ENCODE results near the gene SLC1A7. TPM values are rescaled to one million over a fixed set of nuclear protein-coding genes. Genes with fewer than 3 reads are reported as not detected.

The SLC1A7 gene
- total and polyA plus RNA-seq, 7 donors = 0.16 to 1.6 (median 0.85) TPM; not detected in 1

DNA sequence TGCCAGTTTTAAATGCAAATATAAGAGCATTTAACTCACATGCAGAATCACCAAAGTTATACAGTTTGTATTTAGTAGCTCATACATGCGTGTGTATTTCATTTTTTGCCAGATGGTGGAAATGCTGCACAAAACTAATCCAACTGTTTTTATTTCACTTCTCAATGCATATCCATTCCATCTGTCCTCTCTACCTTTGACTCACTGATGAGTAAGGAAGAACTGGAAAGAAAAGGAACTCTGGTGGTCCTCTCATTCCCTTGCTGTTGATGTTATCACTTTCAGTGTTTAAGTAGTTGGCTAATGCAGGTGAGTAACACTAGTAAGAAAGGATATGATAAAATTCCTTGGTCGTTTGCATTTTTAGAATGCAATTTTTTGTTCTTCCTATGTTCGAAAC is 5.7 kb upstream of the SLC1A7 start:
- no peak for DNase-seq
- no peaks in the 10 kb centered on the region for H3K9me3 ChIP-seq
- H3K4me1 ChIP-seq = peaks cover 0 to 23% (median 18%) of the 10 kb centered on the region in 4 donors
- H3K4me3 ChIP-seq = no peak overlapping the region
- no peak overlapping the region for H3K27ac ChIP-seq
- 83 to 85% methylated on average over 3 of the region's 3 CpGs for WGBS, 2 donors
- no peak for TF ChIP-seq POLR2AphosphoS5 (IDR thresholded peaks at IDR 0.05)
- TF ChIP-seq POLR2A (IDR thresholded peaks at IDR 0.05) = no peak
- TF ChIP-seq, protein P1, sequence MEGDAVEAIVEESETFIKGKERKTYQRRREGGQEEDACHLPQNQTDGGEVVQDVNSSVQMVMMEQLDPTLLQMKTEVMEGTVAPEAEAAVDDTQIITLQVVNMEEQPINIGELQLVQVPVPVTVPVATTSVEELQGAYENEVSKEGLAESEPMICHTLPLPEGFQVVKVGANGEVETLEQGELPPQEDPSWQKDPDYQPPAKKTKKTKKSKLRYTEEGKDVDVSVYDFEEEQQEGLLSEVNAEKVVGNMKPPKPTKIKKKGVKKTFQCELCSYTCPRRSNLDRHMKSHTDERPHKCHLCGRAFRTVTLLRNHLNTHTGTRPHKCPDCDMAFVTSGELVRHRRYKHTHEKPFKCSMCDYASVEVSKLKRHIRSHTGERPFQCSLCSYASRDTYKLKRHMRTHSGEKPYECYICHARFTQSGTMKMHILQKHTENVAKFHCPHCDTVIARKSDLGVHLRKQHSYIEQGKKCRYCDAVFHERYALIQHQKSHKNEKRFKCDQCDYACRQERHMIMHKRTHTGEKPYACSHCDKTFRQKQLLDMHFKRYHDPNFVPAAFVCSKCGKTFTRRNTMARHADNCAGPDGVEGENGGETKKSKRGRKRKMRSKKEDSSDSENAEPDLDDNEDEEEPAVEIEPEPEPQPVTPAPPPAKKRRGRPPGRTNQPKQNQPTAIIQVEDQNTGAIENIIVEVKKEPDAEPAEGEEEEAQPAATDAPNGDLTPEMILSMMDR (IDR thresholded peaks at IDR 0.05) = no peak
- no peak for TF ChIP-seq EP300 (IDR thresholded peaks at IDR 0.05)
- intact Hi-C loops (cut with DNase I) = no loop called here
- H3K36me3 ChIP-seq = no peaks in the 10 kb centered on the region
- no peaks in the 10 kb centered on the region for H3K27me3 ChIP-seq

DNA sequence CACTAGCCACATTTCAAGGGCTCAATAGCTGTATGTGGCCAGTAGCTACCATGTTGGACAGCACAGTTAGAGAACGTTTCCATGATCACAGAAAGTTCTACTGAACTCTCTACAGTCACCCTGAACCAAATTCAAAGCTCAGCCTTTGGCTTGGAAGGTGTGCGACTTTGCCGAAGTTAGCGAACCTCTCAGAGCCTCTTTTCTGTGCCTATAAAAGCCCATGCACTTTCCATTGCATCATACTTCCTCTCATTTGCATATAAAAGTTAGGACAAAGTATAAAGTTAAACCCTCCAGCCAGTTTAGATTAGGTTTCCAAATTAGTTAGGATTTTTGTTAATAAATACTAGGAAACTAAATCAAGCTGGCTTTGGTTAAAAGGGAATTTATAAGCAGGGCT is 4.7 kb upstream of the SLC1A7 start:
- Histone ChIP-seq H3K9me3 (no peaks in the 10 kb centered on the region), H3K27ac (peak overlapping the region; percentile 74 to 85 (median 78)), H3K27me3 (no peaks in the 10 kb centered on the region), H3K36me3 (no peaks in the 10 kb centered on the region), H3K4me3 (no peak overlapping the region), H3K4me1 (peaks cover 0 to 23% (median 18%) of the 10 kb centered on the region in 4 donors)
- no peak for DNase-seq
- WGBS, 2 donors = 68 to 88% methylated on average over 4 of the region's 4 CpGs
- intact Hi-C loops (cut with DNase I) = no loop called here
- TF ChIP-seq EP300 (IDR thresholded peaks at IDR 0.05) = no peak
- TF ChIP-seq POLR2A (IDR thresholded peaks at IDR 0.05) = no peak
- TF ChIP-seq, protein P1 (IDR thresholded peaks at IDR 0.05) = no peak
- no peak for TF ChIP-seq POLR2AphosphoS5 (IDR thresholded peaks at IDR 0.05)

DNA sequence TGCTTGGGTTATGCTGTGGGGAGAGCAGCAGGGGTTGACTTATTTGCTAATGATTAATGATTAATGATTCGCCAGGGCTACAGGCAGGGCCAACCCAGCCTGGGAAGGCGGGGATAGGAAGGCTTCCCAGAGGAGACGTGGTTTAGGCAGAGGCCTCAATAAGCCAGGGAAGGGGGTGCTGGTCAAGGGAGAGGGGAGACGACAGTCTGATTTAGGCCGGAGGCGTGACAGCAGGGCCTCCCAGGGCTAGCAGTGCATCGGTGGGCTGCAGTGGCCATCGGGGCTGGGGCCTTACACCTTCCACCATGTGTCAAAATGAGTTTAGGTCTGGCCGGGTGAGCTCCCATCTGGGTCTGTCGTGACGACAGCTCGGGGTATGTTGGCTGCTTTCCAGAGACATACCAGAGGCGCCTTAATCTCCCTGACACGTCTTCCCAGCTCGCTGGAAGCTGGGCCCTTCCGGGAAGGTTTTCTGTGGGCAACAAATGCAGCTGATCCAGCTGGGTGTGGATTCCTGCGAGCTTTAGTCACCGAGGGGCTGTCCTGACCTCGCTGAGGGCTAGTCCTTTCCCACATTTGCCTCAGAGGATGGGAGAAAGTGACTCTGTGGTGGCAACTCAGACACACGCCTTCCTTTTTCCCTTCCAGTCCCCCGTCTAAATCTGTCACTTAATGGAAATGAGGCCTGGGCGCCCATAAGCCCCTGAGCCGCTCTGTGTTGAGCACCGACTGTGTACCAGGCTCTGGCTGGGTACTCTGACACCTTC is 3.7 kb upstream of the SLC1A7 start:
- Histone ChIP-seq H3K36me3 (no peaks in the 10 kb centered on the region), H3K9me3 (no peaks in the 10 kb centered on the region), H3K4me3 (no peak overlapping the region), H3K27me3 (no peaks in the 10 kb centered on the region), H3K27ac (peak overlapping the region; percentile 74 to 85 (median 78)), H3K4me1 (peaks cover 0 to 23% (median 18%) of the 10 kb centered on the region in 4 donors)
- peak; percentile 86 for DNase-seq
- intact Hi-C loops (cut with DNase I) = no loop called here
- TF ChIP-seq POLR2A (IDR thresholded peaks at IDR 0.05) = no peak
- TF ChIP-seq POLR2AphosphoS5 (IDR thresholded peaks at IDR 0.05) = peak in 3 of 4 donors; percentile 40 to 61 (median 46)
- peak in 1 of 4 donors; percentile 64 for TF ChIP-seq EP300 (IDR thresholded peaks at IDR 0.05)
- TF ChIP-seq, protein P1 (IDR thresholded peaks at IDR 0.05) = no peak
- WGBS, 2 donors = 75 to 79% methylated on average over 24 of the region's 24 CpGs

DNA sequence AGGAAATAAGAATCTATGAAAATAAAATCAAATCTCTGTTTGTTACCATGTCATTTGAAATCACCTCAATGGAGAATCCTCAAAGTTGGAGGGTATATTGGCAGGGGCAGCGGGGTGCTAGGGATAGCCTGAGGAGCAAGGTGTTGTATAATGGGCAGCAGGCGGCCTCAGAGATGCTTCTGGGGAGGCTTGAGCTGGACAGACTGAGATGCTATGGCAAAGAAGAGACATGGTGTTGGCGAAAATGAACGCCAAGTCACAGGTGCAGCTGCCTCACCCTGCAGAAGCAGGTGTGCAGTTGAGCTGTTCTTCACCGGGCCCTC is 3.1 kb upstream of the SLC1A7 start:
- Histone ChIP-seq H3K36me3 (no peaks in the 10 kb centered on the region), H3K27ac (peak overlapping the region; percentile 74 to 85 (median 78)), H3K4me3 (no peak overlapping the region), H3K9me3 (no peaks in the 10 kb centered on the region), H3K27me3 (no peaks in the 10 kb centered on the region), H3K4me1 (peaks cover 0 to 28% (median 21%) of the 10 kb centered on the region in 4 donors)
- DNase-seq = no peak
- 18 to 88% methylated on average over 5 of the region's 5 CpGs for WGBS, 2 donors
- TF ChIP-seq POLR2AphosphoS5 (IDR thresholded peaks at IDR 0.05) (no peak), POLR2A (IDR thresholded peaks at IDR 0.05) (no peak), EP300 (IDR thresholded peaks at IDR 0.05) (no peak)
- TF ChIP-seq, protein P1 (IDR thresholded peaks at IDR 0.05) = no peak
- intact Hi-C loops (cut with DNase I) = no loop called here

Measured in sigmoid colon (tissue), 7 donors.